HFFc6 (cell line): ENCODE data around the gene SYT9. TPM values are rescaled to one million over a fixed set of nuclear protein-coding genes. Genes with fewer than 3 reads are reported as not detected.
"Not testable (repeated sequence)": the region's sequence is repeated elsewhere in the genome, so short reads cannot be mapped to it uniquely, and the experiment has no call there.

ENCODE experiments used
- DNase-seq: peaks from one replicate; pipeline ENCODE4 v3.0.0-alpha.2; 2018
- H3K27ac Mint-ChIP-seq: 2 replicates; pipeline ENCODE4 v1.8.0; 2020; ENCODE audit warnings: mild to moderate bottlenecking, mixed read lengths
- H3K27me3 Mint-ChIP-seq: 2 replicates; pipeline ENCODE4 v1.8.0; 2021; ENCODE audit warnings: mild to moderate bottlenecking, moderate library complexity, mixed read lengths; ENCODE audit not compliant: insufficient read depth
- H3K36me3 Mint-ChIP-seq: 2 replicates; pipeline ENCODE4 v1.8.0; 2021; ENCODE audit warnings: low read depth, mixed read lengths
- H3K4me1 Mint-ChIP-seq: 2 replicates; pipeline ENCODE4 v1.8.0; 2020; ENCODE audit warnings: low read depth, mixed read lengths
- H3K4me3 Mint-ChIP-seq: 2 replicates; pipeline ENCODE4 v1.8.0; 2020; ENCODE audit warnings: mild to moderate bottlenecking, moderate library complexity, mixed read lengths
- H3K9me3 Mint-ChIP-seq: 2 replicates; pipeline ENCODE4 v1.8.0; 2020; ENCODE audit warnings: mild to moderate bottlenecking, mixed read lengths
- microRNA-seq: library from miRNA; unstranded; fragments of <30 nt; microRNA quantifications from one replicate; pipeline ENCODE4, GENCODE V29; 2019
- total RNA-seq, 6 experiments: library from RNA; stranded (reverse); fragmentation: NEBNext Ultra II Directional; extraction: Animal tissue kit (Norgen Biotek cat#: 25700); gene quantifications; 2 replicates in 1 of 6; 3 replicates in 5 of 6; pipeline ENCODE4 v1.2.3, GENCODE V29; 2021
- TF ChIP-seq, protein P1 (sequence below): fragments of 200-600 bp; sonication (generic); IDR thresholded peaks from 2 replicates; pipeline ENCODE4 v1.5.0; 2021; ENCODE audit warnings: antibody characterized with exemption, mild to moderate bottlenecking

Gene SYT9
- total RNA-seq, 6 experiments from 2014 or later: not detected

DNA sequence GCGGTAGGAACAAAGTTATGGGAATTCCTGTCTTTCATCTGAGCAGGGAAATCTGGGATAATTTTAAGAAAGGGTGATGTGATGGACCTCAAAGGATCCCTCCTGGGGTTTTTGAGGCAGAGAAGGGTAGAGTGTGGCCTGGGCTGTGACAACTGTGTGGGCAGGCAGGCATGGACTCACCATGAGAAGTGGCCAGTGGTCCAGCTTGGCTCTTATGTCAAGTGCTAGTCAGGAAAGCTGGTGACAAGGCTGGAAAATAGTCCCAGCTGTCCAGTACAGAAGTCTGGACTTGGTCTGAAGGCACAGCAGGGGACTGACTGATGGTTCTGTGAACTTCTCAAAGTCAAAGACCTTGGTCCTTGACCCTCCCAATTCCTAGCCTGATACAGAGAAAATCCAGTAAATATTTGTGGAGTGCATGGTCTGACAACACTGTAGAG lies 263.8 kb downstream of the SYT9 start:
- H3K27me3 Mint-ChIP-seq: peaks cover 26% of the 10 kb centered on the region

DNA sequence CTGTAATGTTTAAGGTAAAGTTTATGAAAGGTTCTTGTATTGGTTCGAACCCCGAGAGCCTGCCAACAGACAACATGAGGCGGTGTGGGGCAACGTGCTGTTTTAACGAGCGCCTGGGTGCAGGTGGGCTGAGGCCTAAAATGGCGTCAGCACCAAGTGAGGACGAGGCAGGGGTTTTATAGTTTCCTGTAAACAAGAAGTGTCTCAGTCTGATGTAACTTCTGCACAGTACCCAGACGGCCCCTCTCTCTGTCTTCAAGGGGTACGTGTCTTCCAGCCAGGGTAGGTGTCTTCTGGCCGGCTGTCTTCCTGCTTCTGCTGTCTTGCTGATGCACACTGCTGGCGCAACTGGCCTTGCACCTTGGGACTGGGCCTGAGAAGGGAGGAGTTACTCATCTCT lies 264.8 kb downstream of the SYT9 start:
- H3K36me3 Mint-ChIP-seq: no peaks in the 10 kb centered on the region
- H3K27me3 Mint-ChIP-seq: peaks cover 25% of the 10 kb centered on the region
- peaks cover 10% of the 10 kb centered on the region; the same call in 1 of the 2 replicates for H3K4me1 Mint-ChIP-seq
- no peak for DNase-seq
- no peaks in the 10 kb centered on the region for H3K9me3 Mint-ChIP-seq
- H3K27ac Mint-ChIP-seq: no peak overlapping the region
- no peak overlapping the region for H3K4me3 Mint-ChIP-seq
- TF ChIP-seq, protein P1, sequence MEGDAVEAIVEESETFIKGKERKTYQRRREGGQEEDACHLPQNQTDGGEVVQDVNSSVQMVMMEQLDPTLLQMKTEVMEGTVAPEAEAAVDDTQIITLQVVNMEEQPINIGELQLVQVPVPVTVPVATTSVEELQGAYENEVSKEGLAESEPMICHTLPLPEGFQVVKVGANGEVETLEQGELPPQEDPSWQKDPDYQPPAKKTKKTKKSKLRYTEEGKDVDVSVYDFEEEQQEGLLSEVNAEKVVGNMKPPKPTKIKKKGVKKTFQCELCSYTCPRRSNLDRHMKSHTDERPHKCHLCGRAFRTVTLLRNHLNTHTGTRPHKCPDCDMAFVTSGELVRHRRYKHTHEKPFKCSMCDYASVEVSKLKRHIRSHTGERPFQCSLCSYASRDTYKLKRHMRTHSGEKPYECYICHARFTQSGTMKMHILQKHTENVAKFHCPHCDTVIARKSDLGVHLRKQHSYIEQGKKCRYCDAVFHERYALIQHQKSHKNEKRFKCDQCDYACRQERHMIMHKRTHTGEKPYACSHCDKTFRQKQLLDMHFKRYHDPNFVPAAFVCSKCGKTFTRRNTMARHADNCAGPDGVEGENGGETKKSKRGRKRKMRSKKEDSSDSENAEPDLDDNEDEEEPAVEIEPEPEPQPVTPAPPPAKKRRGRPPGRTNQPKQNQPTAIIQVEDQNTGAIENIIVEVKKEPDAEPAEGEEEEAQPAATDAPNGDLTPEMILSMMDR: no peak

More for the DNA sequence above, 263.8 kb downstream of the SYT9 start:
- no peak for DNase-seq
- TF ChIP-seq, protein P1: no peak
- Mint-ChIP-seq H3K27ac (no peak overlapping the region), H3K36me3 (no peaks in the 10 kb centered on the region), H3K4me3 (no peak overlapping the region), H3K9me3 (no peaks in the 10 kb centered on the region), H3K4me1 (peaks cover 10% of the 10 kb centered on the region; the same call in 1 of the 2 replicates)

DNA sequence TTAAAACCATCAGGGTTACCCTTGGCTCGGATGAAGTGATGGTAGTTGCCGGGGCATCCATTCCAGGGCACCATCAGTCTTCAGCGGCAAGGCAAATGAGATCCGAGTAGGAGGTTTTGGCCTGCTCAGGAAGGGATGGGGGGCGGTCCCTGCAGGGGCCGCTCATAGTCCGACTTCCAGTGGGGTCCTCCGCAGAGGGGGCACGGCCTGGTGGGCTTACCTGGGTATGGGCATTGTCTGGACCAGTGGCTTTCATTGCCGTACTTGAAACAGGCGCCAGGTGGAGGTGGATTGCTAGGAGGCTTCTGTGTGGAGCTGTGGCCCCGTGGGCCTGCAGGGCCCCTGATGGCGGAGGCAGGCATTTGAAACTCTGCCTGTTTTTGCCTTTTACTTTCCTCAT lies 266.0 kb downstream of the SYT9 start:
- H3K27me3 Mint-ChIP-seq: peaks cover 24% of the 10 kb centered on the region
- not testable (repeated sequence) for H3K9me3 Mint-ChIP-seq, H3K4me1 Mint-ChIP-seq, H3K4me3 Mint-ChIP-seq, DNase-seq, H3K36me3 Mint-ChIP-seq, H3K27ac Mint-ChIP-seq

Small RNAs within 50 kb of the gene (microRNA-seq; reads per million reads assigned to microRNA genes)
- not detected for gene MIR302E

Other genes starting within 250 kb of the SYT9 start
- gene ZNF214, start 231.6 kb upstream of the SYT9 start, total RNA-seq: 1 to 10 TPM in 5 of 6 experiments, under 1 TPM in 1; 0.85 to 2.0 (median 1.7) TPM
- under 1 TPM in 1 of 6 experiments, not detected in 5; 0.06 TPM for gene NLRP14, start 231.4 kb upstream of the SYT9 start, total RNA-seq
- not detected for gene RBMXL2, start 162.9 kb upstream of the SYT9 start, total RNA-seq
- gene OLFML1, start 233.6 kb downstream of the SYT9 start, total RNA-seq: under 1 TPM in 3 of 6 experiments, not detected in 3; 0.20 to 0.43 (median 0.25) TPM